ENCODE data around the gene MIF. TPM values are rescaled to one million over a fixed set of nuclear protein-coding genes. Genes with fewer than 3 reads are reported as not detected.

Gene MIF
- total RNA-seq, 4 donors from 2014 or later, result 261 to 363 (median 313) TPM

DNA sequence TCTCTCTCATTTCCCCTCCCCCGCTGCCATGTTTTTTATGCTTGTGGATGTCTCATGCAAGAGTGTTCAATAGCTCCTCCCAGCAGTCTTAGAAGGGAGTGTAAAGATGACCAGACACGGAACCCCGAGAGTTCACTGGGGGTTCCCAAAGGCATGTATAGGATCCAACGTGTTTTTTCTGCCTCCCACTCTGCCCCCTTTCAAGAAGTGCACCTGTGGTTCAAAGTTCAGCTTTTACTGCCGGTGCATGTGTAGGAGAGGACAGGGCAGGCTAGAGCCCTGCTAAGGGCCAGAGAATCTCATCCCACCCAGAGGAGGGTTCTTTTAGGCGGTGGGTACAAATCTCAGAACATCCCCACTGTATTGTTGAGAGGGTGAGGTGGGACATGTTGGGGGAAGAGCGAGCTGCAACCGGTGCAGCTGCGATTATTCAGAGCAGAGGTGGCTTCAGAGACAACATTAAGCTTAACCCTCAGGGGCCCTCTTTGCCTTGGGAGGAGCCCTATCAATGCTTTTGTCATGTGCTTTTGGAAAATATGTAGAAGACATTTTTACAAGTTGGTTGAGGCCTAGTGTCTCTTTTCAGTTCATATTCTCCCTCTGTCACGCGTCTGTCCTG lies 14.5 kb downstream of the MIF start:
- peaks cover 8% of the 10 kb centered on the region for H3K4me1 ChIP-seq
- no peak for DNase-seq (ENCODE audit: low spot score in 2 of 2)
- no peak overlapping the region for H3K4me3 ChIP-seq
- no peak overlapping the region for H3K27ac ChIP-seq
- TF ChIP-seq POLR2A (IDR thresholded peaks at IDR 0.05) (no peak), POLR2AphosphoS5 (IDR thresholded peaks at IDR 0.05) (no peak), EP300 (IDR thresholded peaks at IDR 0.05) (no peak)
- TF ChIP-seq, protein P1, sequence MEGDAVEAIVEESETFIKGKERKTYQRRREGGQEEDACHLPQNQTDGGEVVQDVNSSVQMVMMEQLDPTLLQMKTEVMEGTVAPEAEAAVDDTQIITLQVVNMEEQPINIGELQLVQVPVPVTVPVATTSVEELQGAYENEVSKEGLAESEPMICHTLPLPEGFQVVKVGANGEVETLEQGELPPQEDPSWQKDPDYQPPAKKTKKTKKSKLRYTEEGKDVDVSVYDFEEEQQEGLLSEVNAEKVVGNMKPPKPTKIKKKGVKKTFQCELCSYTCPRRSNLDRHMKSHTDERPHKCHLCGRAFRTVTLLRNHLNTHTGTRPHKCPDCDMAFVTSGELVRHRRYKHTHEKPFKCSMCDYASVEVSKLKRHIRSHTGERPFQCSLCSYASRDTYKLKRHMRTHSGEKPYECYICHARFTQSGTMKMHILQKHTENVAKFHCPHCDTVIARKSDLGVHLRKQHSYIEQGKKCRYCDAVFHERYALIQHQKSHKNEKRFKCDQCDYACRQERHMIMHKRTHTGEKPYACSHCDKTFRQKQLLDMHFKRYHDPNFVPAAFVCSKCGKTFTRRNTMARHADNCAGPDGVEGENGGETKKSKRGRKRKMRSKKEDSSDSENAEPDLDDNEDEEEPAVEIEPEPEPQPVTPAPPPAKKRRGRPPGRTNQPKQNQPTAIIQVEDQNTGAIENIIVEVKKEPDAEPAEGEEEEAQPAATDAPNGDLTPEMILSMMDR (IDR thresholded peaks at IDR 0.05), result no peak
- no peaks in the 10 kb centered on the region for H3K27me3 ChIP-seq
- H3K9me3 ChIP-seq, result no peaks in the 10 kb centered on the region
- 74% methylated on average over 11 of the region's 11 CpGs for WGBS
- no peaks in the 10 kb centered on the region for H3K36me3 ChIP-seq

DNA sequence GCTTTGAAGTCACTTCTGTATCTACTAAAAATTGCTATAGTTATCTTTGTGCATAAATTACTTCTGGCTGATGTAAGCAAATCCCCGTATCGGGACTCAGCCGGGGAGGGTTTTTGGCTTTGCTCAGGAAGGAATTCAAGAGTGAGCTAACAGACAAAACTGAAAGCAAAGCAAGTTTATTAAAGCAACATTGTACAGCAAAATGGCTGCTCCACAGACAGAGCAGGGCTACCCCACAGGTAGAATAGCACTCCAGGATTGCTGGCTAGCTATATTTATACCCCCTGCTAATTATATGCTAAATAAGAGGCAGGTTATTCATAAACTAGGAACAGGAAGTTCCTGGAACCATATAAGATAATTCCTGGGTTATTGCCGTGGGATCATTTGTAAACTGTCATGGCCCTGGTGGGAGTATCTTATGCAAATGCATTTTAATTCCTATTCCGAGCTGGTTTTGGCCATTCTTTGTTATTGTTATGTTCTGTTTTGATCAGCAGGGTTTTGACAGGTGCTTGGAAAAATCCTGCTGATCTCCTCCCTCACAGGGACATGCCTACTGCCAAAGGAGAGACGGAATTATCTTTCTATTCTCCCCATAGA lies 15.2 kb downstream of the MIF start:
- Histone ChIP-seq H3K9me3 (no peaks in the 10 kb centered on the region), H3K36me3 (no peaks in the 10 kb centered on the region), H3K27ac (no peak overlapping the region), H3K27me3 (no peaks in the 10 kb centered on the region), H3K4me3 (no peak overlapping the region), H3K4me1 (peaks cover 12% of the 10 kb centered on the region)
- no peak for DNase-seq (ENCODE audit: low spot score in 2 of 2)
- TF ChIP-seq EP300 (IDR thresholded peaks at IDR 0.05) (no peak), POLR2A (IDR thresholded peaks at IDR 0.05) (no peak), POLR2AphosphoS5 (IDR thresholded peaks at IDR 0.05) (no peak)
- TF ChIP-seq, protein P1 (IDR thresholded peaks at IDR 0.05), result no peak
- WGBS, result 54% methylated on average over 6 of the region's 6 CpGs

DNA sequence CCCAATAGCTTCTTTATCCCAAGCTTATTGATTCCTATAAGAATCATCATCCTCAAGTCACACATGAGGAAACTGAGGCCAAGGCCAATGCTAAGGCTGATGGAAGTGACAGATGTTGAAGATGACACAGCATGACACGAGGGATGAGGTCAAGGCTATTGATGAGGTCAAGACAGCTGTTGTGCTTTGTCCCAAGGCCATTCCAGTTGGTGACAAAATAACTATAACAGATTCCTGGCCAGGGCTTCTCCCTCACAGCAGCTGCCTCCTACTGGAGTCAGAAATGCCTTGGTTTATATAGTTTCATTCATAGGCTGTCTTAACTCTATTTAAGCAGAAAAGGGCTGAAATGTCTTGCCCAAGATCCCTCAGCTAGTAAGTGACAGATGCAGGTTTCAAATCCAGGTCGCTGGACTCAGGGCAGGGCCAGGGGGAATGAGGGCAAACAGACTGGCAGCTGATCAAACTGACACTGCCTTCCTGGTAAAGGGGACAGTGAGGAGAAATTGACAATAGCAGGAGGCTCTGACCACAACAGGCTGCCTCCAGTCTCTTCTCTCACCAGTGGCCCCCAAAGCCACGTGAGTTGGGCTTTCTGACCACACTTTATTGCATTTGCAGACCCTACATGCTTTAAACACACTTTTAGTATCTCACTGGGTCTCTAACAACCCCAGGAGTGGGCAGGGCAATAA lies 16.5 kb downstream of the MIF start:
- Histone ChIP-seq H3K4me3 (no peak overlapping the region), H3K4me1 (peaks cover 13% of the 10 kb centered on the region), H3K36me3 (no peaks in the 10 kb centered on the region), H3K9me3 (no peaks in the 10 kb centered on the region), H3K27ac (no peak overlapping the region), H3K27me3 (no peaks in the 10 kb centered on the region)
- DNase-seq (ENCODE audit: low spot score in 2 of 2), result peak in 1 of 2 donors; percentile 60
- 88% methylated on average over 3 of the region's 3 CpGs for WGBS
- TF ChIP-seq POLR2AphosphoS5 (IDR thresholded peaks at IDR 0.05), result no peak
- TF ChIP-seq POLR2A (IDR thresholded peaks at IDR 0.05), result no peak
- TF ChIP-seq, protein P1 (IDR thresholded peaks at IDR 0.05), result no peak
- TF ChIP-seq EP300 (IDR thresholded peaks at IDR 0.05), result no peak

DNA sequence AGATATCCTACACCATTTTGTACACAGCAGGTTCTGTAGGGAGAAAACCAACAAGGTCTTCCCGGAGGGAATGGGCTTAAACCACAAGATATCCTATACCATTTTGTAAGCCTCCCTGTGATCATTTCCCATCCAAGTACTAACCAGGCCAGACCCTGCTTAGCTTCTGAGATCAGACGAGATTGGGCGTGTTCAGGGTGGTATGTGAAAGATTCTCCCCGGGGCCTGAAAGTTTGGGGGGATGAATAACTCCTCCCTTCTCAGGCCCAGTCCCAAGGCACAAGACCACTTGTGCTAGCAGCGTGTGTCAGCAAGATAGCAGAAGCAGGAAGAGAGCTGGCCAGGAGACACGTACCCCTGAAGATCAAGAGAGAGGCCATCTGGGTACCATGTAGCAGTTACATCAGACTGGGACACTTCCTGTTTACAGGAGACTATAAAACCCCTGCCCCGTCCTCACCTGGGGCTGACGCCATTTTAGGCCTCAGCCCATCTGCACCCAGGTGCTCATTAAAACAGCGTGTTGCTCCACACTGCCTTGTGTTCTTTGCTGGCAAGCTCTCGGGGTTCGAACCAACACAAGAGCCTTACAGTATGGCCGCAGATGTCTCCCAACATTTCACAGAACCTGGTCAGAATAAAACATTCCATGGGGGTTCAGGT lies 17.3 kb downstream of the MIF start:
- no peak overlapping the region for H3K27ac ChIP-seq

More for the DNA sequence above, 17.3 kb downstream of the MIF start:
- Histone ChIP-seq H3K9me3 (no peaks in the 10 kb centered on the region), H3K27me3 (no peaks in the 10 kb centered on the region), H3K4me1 (peaks cover 13% of the 10 kb centered on the region), H3K36me3 (no peaks in the 10 kb centered on the region), H3K4me3 (no peak overlapping the region)
- no peak for TF ChIP-seq EP300 (IDR thresholded peaks at IDR 0.05)
- TF ChIP-seq, protein P1 (IDR thresholded peaks at IDR 0.05), result no peak
- TF ChIP-seq POLR2AphosphoS5 (IDR thresholded peaks at IDR 0.05), result no peak
- TF ChIP-seq POLR2A (IDR thresholded peaks at IDR 0.05), result no peak
- no peak for DNase-seq (ENCODE audit: low spot score in 2 of 2)
- WGBS, result 82% methylated on average over 12 of the region's 12 CpGs

All from suprapubic skin (tissue), 4 donors.